Panc1 (cell line): ENCODE results near the gene HNRNPAB. TPM values are rescaled to one million over a fixed set of nuclear protein-coding genes. Genes with fewer than 3 reads are reported as not detected.

Experiments used
- ATAC-seq: fragments of 200-7000 bp; cut with Tn5 transposase; 2 replicates; pipeline ENCODE4 v1.9.1; 2020; ENCODE audit warnings: mild to moderate bottlenecking, moderate library complexity
- BruUV-seq: library from RNA; stranded (reverse); fragments of 400-500 nt; replicated peaks from 2 replicates; lab custom pipeline; 2021; lab: Mats Ljungman, UMichigan
- CTCF ChIA-PET: fragments of 300-600 bp; sonication (Branson Sonifier 250); formaldehyde crosslinking; loops from one replicate; lab custom pipeline; 2022; ENCODE audit warnings: antibody characterized with exemption; lab: Charles Lee
- POLR2A ChIA-PET: fragments of 300-600 bp; sonication (Branson Sonifier 250); formaldehyde crosslinking; loops from one replicate; lab custom pipeline; 2022; ENCODE audit warnings: antibody characterized with exemption; lab: Charles Lee
- DNase-seq: peaks from one replicate; pipeline ENCODE4 v3.0.0-alpha.2; 2010; ENCODE audit warnings: low read depth, low spot score
- H3K27ac ChIP-seq: 2 replicates; pipeline ENCODE4 v1.5.1; 2011; ENCODE audit warnings: mild to moderate bottlenecking, low read length, inconsistent platforms
- H3K27me3 ChIP-seq: fragments of 200-500 bp; sonication (Bioruptor generic); 2 replicates; pipeline ENCODE4 v1.6.0; 2014; ENCODE audit warnings: low read length, inconsistent platforms; ENCODE audit not compliant: control insufficient read depth, insufficient read depth
- H3K36me3 ChIP-seq: fragments of 200-500 bp; sonication (Bioruptor generic); 2 replicates; pipeline ENCODE4 v1.5.1; 2014; ENCODE audit warnings: inconsistent platforms, mild to moderate bottlenecking, low read length, moderate library complexity; ENCODE audit not compliant: control insufficient read depth, insufficient read depth
- H3K4me1 ChIP-seq: 2 replicates; pipeline ENCODE4 v1.5.1; 2011; ENCODE audit warnings: inconsistent platforms, mild to moderate bottlenecking, low read length, moderate library complexity; ENCODE audit not compliant: control insufficient read depth, insufficient read depth
- H3K4me3 ChIP-seq, 2 experiments: 2 replicates each; pipeline ENCODE4 v1.5.1; 2011 to 2012; ENCODE audit warnings: low read depth in 2 of 2, low read length in 2 of 2, mild to moderate bottlenecking in 2 of 2, inconsistent platforms in 1 of 2, moderate library complexity in 1 of 2
- H3K9me3 ChIP-seq: fragments of 200-500 bp; sonication (Bioruptor generic); 2 replicates; pipeline ENCODE4 v1.5.1; 2014; ENCODE audit warnings: low read depth, mild to moderate bottlenecking, inconsistent platforms, low read length, moderate library complexity; ENCODE audit not compliant: control insufficient read depth, insufficient read depth
- CTCF ChIP-seq: fragments of 450-650 bp; IDR thresholded peaks from 2 replicates; pipeline ENCODE4 v1.5.1; 2017; ENCODE audit warnings: mild to moderate bottlenecking
- POLR2AphosphoS5 ChIP-seq: IDR thresholded peaks from 2 replicates; pipeline ENCODE4 v1.6.1; 2012; ENCODE audit warnings: mild to moderate bottlenecking, low read depth, low read length, moderate library complexity
- REST ChIP-seq, 2 experiments: IDR thresholded peaks; 2 replicates each; pipeline ENCODE4 v1.6.1; 2011 to 2012; ENCODE audit warnings: low read depth in 2 of 2, control low read depth in 1 of 2, low read length in 1 of 2, mild to moderate bottlenecking in 1 of 2, moderate library complexity in 1 of 2; ENCODE audit not compliant: insufficient read depth in 1 of 2
- SIN3A ChIP-seq: IDR thresholded peaks from 2 replicates; pipeline ENCODE4 v1.6.1; 2012; ENCODE audit warnings: low read depth, mild to moderate bottlenecking, low read length, moderate library complexity, borderline replicate concordance; ENCODE audit not compliant: insufficient read depth
- TCF7L2 ChIP-seq: IDR thresholded peaks from 2 replicates; pipeline ENCODE4 v1.6.1; 2011; ENCODE audit warnings: mild to moderate bottlenecking, low read depth, low read length, inconsistent platforms
- in situ Hi-C: cut with HindIII; loops from 2 replicates; pipeline ENCODE4 v1.10.0; 2016; ENCODE audit warnings: low sequenced_read_pairs, low pct_unique_long_range_greater_than_20kb
- intact Hi-C: fragments of 100-400 bp; cut with micrococcal nuclease; formaldehyde crosslinking; loops from one replicate; pipeline ENCODE4 v1.10.0; 2022; ENCODE audit not compliant: unreplicated experiment
- total RNA-seq: library from RNA; stranded (reverse); gene quantifications from one replicate; pipeline ENCODE4 v1.2.1, GENCODE V29; 2021; ENCODE audit not compliant: unreplicated experiment

HNRNPAB gene
- total RNA-seq, 1 experiment from 2014 or later = 273 TPM

GRCh38 chr5:178174456-178174855 lies 29.9 kb upstream of the HNRNPAB start:
- DNase-seq (no peak), ATAC-seq (no peak)
- ChIA-PET CTCF (no interaction called here), POLR2A (no interaction called here)
- in situ Hi-C loops (no loop called here), intact Hi-C loops (no loop called here)
- Histone ChIP-seq H3K36me3 (no peaks in the 10 kb centered on the region), H3K4me1 (no peaks in the 10 kb centered on the region), H3K4me3 (no peak overlapping the region), H3K27ac (no peak overlapping the region), H3K9me3 (no peaks in the 10 kb centered on the region), H3K27me3 (no peaks in the 10 kb centered on the region)
- TF ChIP-seq TCF7L2 (no peak), CTCF (no peak), SIN3A (no peak), REST (IDR thresholded peaks at IDR 0.05; ENCODE audit: insufficient read depth in 1 of 2, low read depth in 2 of 2, low read length in 1 of 2) (no peak), POLR2AphosphoS5 (no peak)
- BruUV-seq = no TSS peak

- Histone ChIP-seq H3K4me3 (no peak overlapping the region), H3K27ac (no peak overlapping the region), H3K36me3 (no peaks in the 10 kb centered on the region), H3K9me3 (no peaks in the 10 kb centered on the region), H3K4me1 (no peaks in the 10 kb centered on the region), H3K27me3 (no peaks in the 10 kb centered on the region)
- no peak for ATAC-seq
- DNase-seq = no peak
- TF ChIP-seq REST (IDR thresholded peaks at IDR 0.05; ENCODE audit: insufficient read depth in 1 of 2, low read depth in 2 of 2, low read length in 1 of 2) (no peak), TCF7L2 (no peak), SIN3A (no peak), CTCF (no peak), POLR2AphosphoS5 (no peak)
- BruUV-seq = no TSS peak
- ChIA-PET POLR2A (no interaction called here), CTCF (no interaction called here)
- intact Hi-C loops = no loop called here
- in situ Hi-C loops = no loop called here
These were observed 27.5 kb upstream of the HNRNPAB start for GRCh38 chr5:178176791-178177190.
